Measurements from ENCODE around the gene PBX1. TPM values are rescaled to one million over a fixed set of nuclear protein-coding genes. Genes with fewer than 3 reads are reported as not detected.

Gene PBX1
- polyA plus RNA-seq, 3 donors = 0.07 TPM; not detected in 2

- Mint-ChIP-seq H3K27ac (no peak overlapping the region), H3K9me3 (peaks cover 0 to 3% (median 0%) of the 10 kb centered on the region in 7 donors), H3K27me3 (ENCODE audit: low read depth in 3 of 3) (peaks cover 0 to 3% (median 2%) of the 10 kb centered on the region in 3 donors), H3K4me1 (no peaks in the 10 kb centered on the region), H3K4me3 (no peak overlapping the region), H3K36me3 (no peaks in the 10 kb centered on the region)
- H3K4me2 ChIP-seq (replicated peaks; ENCODE audit: extremely low read depth, low read length, poor library complexity, severe bottlenecking) = no peak overlapping the region
- WGBS (ENCODE audit: insufficient coverage) = 98% methylated on average over 4 of the region's 5 CpGs
- no peak overlapping the region for H3K9ac ChIP-seq (ENCODE audit: insufficient read depth, low read length, poor library complexity, severe bottlenecking)
- no peak for TF ChIP-seq CTCF (IDR thresholded peaks at IDR 0.05)
- H3K36me3 ChIP-seq (replicated peaks in 1 of 2; ENCODE audit: control insufficient read depth in 1 of 2, insufficient read depth in 2 of 2, low read length in 2 of 2) = no peaks in the 10 kb centered on the region
- no peaks in the 10 kb centered on the region for H3K79me2 ChIP-seq (ENCODE audit: insufficient read depth, low read length)
- H3K27ac ChIP-seq (ENCODE audit: low read depth in 1 of 2, low read length in 2 of 2) = no peak overlapping the region
- intact Hi-C loops (cut with micrococcal nuclease) = no loop called here
- H4K20me1 ChIP-seq (ENCODE audit: insufficient read depth, low read length) = no peaks in the 10 kb centered on the region
- no peak overlapping the region for H2AFZ ChIP-seq (ENCODE audit: insufficient read depth, low read depth, low read length, poor library complexity, severe bottlenecking)
- no peaks in the 10 kb centered on the region for H3K27me3 ChIP-seq (ENCODE audit: control insufficient read depth in 2 of 2, insufficient read depth in 2 of 2, low read length in 2 of 2)
- H3K4me3 ChIP-seq (replicated peaks in 1 of 3; ENCODE audit: low read depth in 2 of 3, low read length in 3 of 3) = no peak overlapping the region
- H3K4me1 ChIP-seq (ENCODE audit: control insufficient read depth in 1 of 2, insufficient read depth in 2 of 2, low read length in 2 of 2) = no peaks in the 10 kb centered on the region
- no peaks in the 10 kb centered on the region for H3K9me3 ChIP-seq (replicated peaks in 1 of 2; ENCODE audit: control insufficient read depth in 1 of 2, insufficient read depth in 1 of 2, low read length in 2 of 2)
- no peak for DNase-seq
These were observed 81.8 kb downstream of the PBX1 start for GRCh38 chr1:164640686-164641352.

- Histone ChIP-seq H3K36me3 (replicated peaks in 1 of 2; ENCODE audit: control insufficient read depth in 1 of 2, insufficient read depth in 2 of 2, low read length in 2 of 2) (no peaks in the 10 kb centered on the region), H3K27ac (ENCODE audit: low read depth in 1 of 2, low read length in 2 of 2) (no peak overlapping the region), H3K9me3 (replicated peaks in 1 of 2; ENCODE audit: control insufficient read depth in 1 of 2, insufficient read depth in 1 of 2, low read length in 2 of 2) (no peaks in the 10 kb centered on the region), H3K79me2 (ENCODE audit: insufficient read depth, low read length) (no peaks in the 10 kb centered on the region), H3K27me3 (ENCODE audit: control insufficient read depth in 2 of 2, insufficient read depth in 2 of 2, low read length in 2 of 2) (no peaks in the 10 kb centered on the region), H3K4me2 (replicated peaks; ENCODE audit: extremely low read depth, low read length, poor library complexity, severe bottlenecking) (no peak overlapping the region), H2AFZ (ENCODE audit: insufficient read depth, low read depth, low read length, poor library complexity, severe bottlenecking) (no peak overlapping the region), H3K9ac (ENCODE audit: insufficient read depth, low read length, poor library complexity, severe bottlenecking) (no peak overlapping the region), H4K20me1 (ENCODE audit: insufficient read depth, low read length) (no peaks in the 10 kb centered on the region), H3K4me3 (replicated peaks in 1 of 3; ENCODE audit: low read depth in 2 of 3, low read length in 3 of 3) (no peak overlapping the region), H3K4me1 (ENCODE audit: control insufficient read depth in 1 of 2, insufficient read depth in 2 of 2, low read length in 2 of 2) (no peaks in the 10 kb centered on the region)
- Mint-ChIP-seq H3K36me3 (no peaks in the 10 kb centered on the region), H3K9me3 (peaks cover 0 to 3% (median 0%) of the 10 kb centered on the region in 7 donors), H3K27ac (no peak overlapping the region), H3K4me3 (no peak overlapping the region), H3K27me3 (ENCODE audit: low read depth in 3 of 3) (peaks cover 0 to 3% (median 0%) of the 10 kb centered on the region in 3 donors), H3K4me1 (no peaks in the 10 kb centered on the region)
- no peak for TF ChIP-seq CTCF (IDR thresholded peaks at IDR 0.05)
- no peak for DNase-seq
- intact Hi-C loops (cut with micrococcal nuclease) = no loop called here
- 83% methylated on average over 3 of the region's 5 CpGs for WGBS (ENCODE audit: insufficient coverage)
These were observed 82.4 kb downstream of the PBX1 start for GRCh38 chr1:164641353-164641730.

All from CD14-positive monocyte (primary cell).